HepG2 (cell line): ENCODE measurements around the gene SFMBT1. TPM values are rescaled to one million over a fixed set of nuclear protein-coding genes. Genes with fewer than 3 reads are reported as not detected.

ENCODE experiments used
- ATAC-seq: fragments of 200-7000 bp; cut with Tn5 transposase; 3 replicates; pipeline ENCODE4 v1.9.1; 2020; ENCODE audit warnings: mild to moderate bottlenecking, moderate library complexity
- BruUV-seq: library from RNA; stranded (reverse); fragments of 400-500 nt; replicated peaks from 2 replicates; lab custom pipeline; 2021; lab: Mats Ljungman, UMichigan
- CTCF ChIA-PET: fragments of 300-600 bp; formaldehyde crosslinking; extraction: SDS; loops from one replicate; lab custom pipeline; 2021; ENCODE audit warnings: low total read pairs, inconsistent platforms, low intra/inter-chr PET ratio; lab: Yijun Ruan, JAX
- POLR2A ChIA-PET: fragments of 350-600 bp; sonication (Branson Sonifier 250); formaldehyde crosslinking; loops from one replicate; lab custom pipeline; 2020; ENCODE audit warnings: antibody characterized with exemption, inconsistent platforms; lab: Yijun Ruan, JAX
- DNase-seq: peaks from one replicate; pipeline ENCODE4 v3.0.0-alpha.2; 2015; ENCODE audit warnings: low spot score
- FAIRE-seq: peaks from 3 replicates; lab custom pipeline; 2011; peaks lifted over from hg19 to GRCh38; lab: Jason Lieb, UNC
- H2AFZ ChIP-seq: one replicate; pipeline ENCODE4 v1.6.1; 2011; ENCODE audit warnings: low read length, inconsistent platforms
- H3K27ac ChIP-seq: fragments of 300-600 bp; 3 replicates; pipeline ENCODE4 v1.8.0; 2011; ENCODE audit warnings: mixed run types, mild to moderate bottlenecking, mixed read lengths, low read length, inconsistent platforms; ENCODE audit not compliant: insufficient read depth; ENCODE audit errors: extremely low read length
- H3K27me3 ChIP-seq, 2 experiments: fragments of 200-600 bp in 1 of 2; 2 replicates in 1 of 2; 3 replicates in 1 of 2; pipeline versions ENCODE4 v1.6.0 to v1.8.0; 2011; ENCODE audit warnings: low read length in 2 of 2, mild to moderate bottlenecking in 2 of 2, moderate library complexity in 2 of 2, inconsistent platforms in 1 of 2; ENCODE audit not compliant: insufficient read depth in 2 of 2, control insufficient read depth in 1 of 2
- H3K36me3 ChIP-seq, 2 experiments: fragments of 200-600 bp in 1 of 2; replicated peaks in 1 of 2; 2 replicates in 1 of 2; 3 replicates in 1 of 2; pipeline versions ENCODE4 v1.5.1 to v1.8.0; 2011; ENCODE audit warnings: low read length in 2 of 2, inconsistent platforms in 1 of 2; ENCODE audit not compliant: insufficient read depth in 2 of 2, control insufficient read depth in 1 of 2
- H3K4me1 ChIP-seq: 2 replicates; pipeline ENCODE4 v1.5.1; 2012; ENCODE audit warnings: low read length, inconsistent platforms; ENCODE audit not compliant: insufficient read depth
- H3K4me2 ChIP-seq: 2 replicates; pipeline ENCODE4 v1.6.0; 2011; ENCODE audit warnings: low read depth, low read length, inconsistent platforms
- H3K4me3 ChIP-seq, 3 experiments: fragments of 200-600 bp in 1 of 3; sonication (generic), shearing (Covaris generic) in 1 of 3; replicated peaks in 1 of 3; 2 replicates each; pipeline ENCODE4 v1.5.1; 2011 to 2016; ENCODE audit warnings: low read length in 3 of 3, inconsistent platforms in 2 of 3, low read depth in 2 of 3, mild to moderate bottlenecking in 2 of 3, control low read depth in 1 of 3, mixed read lengths in 1 of 3; ENCODE audit not compliant: insufficient read depth in 1 of 3
- H3K79me2 ChIP-seq: one replicate; pipeline ENCODE4 v1.6.1; 2011; ENCODE audit warnings: low read length, inconsistent platforms; ENCODE audit not compliant: insufficient read depth
- H3K9ac ChIP-seq: 2 replicates; pipeline ENCODE4 v1.6.0; 2011; ENCODE audit warnings: mild to moderate bottlenecking, low read depth, low read length, inconsistent platforms; ENCODE audit not compliant: insufficient read depth
- H3K9me3 ChIP-seq: 2 replicates; pipeline ENCODE4 v1.5.1; 2012; ENCODE audit warnings: mild to moderate bottlenecking, low read length
- H4K20me1 ChIP-seq: 2 replicates; pipeline ENCODE4 v1.6.0; 2011; ENCODE audit warnings: inconsistent platforms, mild to moderate bottlenecking, low read length, moderate library complexity; ENCODE audit not compliant: insufficient read depth
- ATF1 ChIP-seq: IDR thresholded peaks from 2 replicates; pipeline ENCODE4 v1.6.1; 2016; ENCODE audit warnings: mild to moderate bottlenecking, control low read depth
- CBX5 ChIP-seq: sonication (generic); formaldehyde crosslinking; IDR thresholded peaks from 2 replicates; pipeline ENCODE4 v1.4.0; 2020; ENCODE audit warnings: missing genetic modification reagents, borderline replicate concordance
- DNMT3B ChIP-seq: conservative IDR thresholded peaks from 2 replicates; pipeline ENCODE4 v1.6.1; 2016; ENCODE audit warnings: missing biosample characterization, control low read depth
- ELK4 ChIP-seq: sonication (generic); formaldehyde crosslinking; IDR thresholded peaks from 2 replicates; pipeline ENCODE4 v1.9.0; 2021; ENCODE audit warnings: missing genetic modification reagents, borderline replicate concordance
- FOXC1 ChIP-seq: sonication (generic); formaldehyde crosslinking; IDR thresholded peaks from 2 replicates; pipeline ENCODE4 v1.8.0; 2022; ENCODE audit warnings: mild to moderate bottlenecking, missing genetic modification reagents, borderline replicate concordance
- GTF2F1 ChIP-seq: fragments of 150-350 bp; IDR thresholded peaks from 2 replicates; pipeline ENCODE4 v1.6.1; 2014; ENCODE audit warnings: low read length
- GTF3A ChIP-seq: sonication (generic); formaldehyde crosslinking; conservative IDR thresholded peaks from 2 replicates; pipeline ENCODE4 v1.4.0; 2020; ENCODE audit warnings: mild to moderate bottlenecking, missing genetic modification reagents
- MEIS1 ChIP-seq: sonication (generic); formaldehyde crosslinking; IDR thresholded peaks from 2 replicates; pipeline ENCODE4 v1.9.0; 2021; ENCODE audit warnings: mild to moderate bottlenecking, missing genetic modification reagents, moderate library complexity, borderline replicate concordance
- NFIC ChIP-seq: IDR thresholded peaks from 2 replicates; pipeline ENCODE4 v1.6.1; 2012; ENCODE audit warnings: mild to moderate bottlenecking, low read length, inconsistent platforms
- RNF2 ChIP-seq: fragments of 450-650 bp; conservative IDR thresholded peaks from 2 replicates; pipeline ENCODE4 v1.6.1; 2016; ENCODE audit warnings: low read depth
- ZNF570 ChIP-seq: sonication (generic); formaldehyde crosslinking; IDR thresholded peaks from 2 replicates; pipeline ENCODE4 v1.4.0; 2020; ENCODE audit warnings: mild to moderate bottlenecking, missing genetic modification reagents, borderline replicate concordance
- WGBS: methylation state at CpG from one replicate; pipeline ENCODE4 v1.1.6; 2017; ENCODE audit warnings: low lambda C conversion rate; 5-methylcytosine and 5-hydroxymethylcytosine counted together
- in situ Hi-C: cut with HindIII; loops from 2 replicates; pipeline ENCODE4 v1.10.0; 2017; ENCODE audit warnings: low pct_unique_long_range_greater_than_20kb; ENCODE audit not compliant: extremely low pct_ligation_motif_present
- intact Hi-C: fragments of 100-400 bp; cut with micrococcal nuclease; formaldehyde crosslinking; loops from one replicate; pipeline ENCODE4 v1.10.0; 2022; ENCODE audit not compliant: unreplicated experiment
- polyA plus RNA-seq, 8 experiments: library from polyadenylated mRNA; depleted of rRNA in 3 of 8; stranded (reverse) in 7 of 8; unstranded in 1 of 8; fragments of >200 nt; fragmentation: Illumina TruSeq in 4 of 8; extraction: Trizol in 4 of 8; gene quantifications; 2 replicates each; pipeline versions ENCODE4 v1.2.1 to v1.2.3, GENCODE V29; 2011 to 2016; ENCODE audit warnings: low read depth in 4 of 8, missing spikeins in 1 of 8, mixed read lengths in 1 of 8; ENCODE audit not compliant: insufficient read depth in 1 of 8
- total RNA-seq, 5 experiments: library from RNA; depleted of rRNA; stranded (reverse); fragments of >200 nt; fragmentation: Illumina TruSeq; extraction: Trizol; gene quantifications; 2 replicates each; pipeline ENCODE4 v1.2.3, GENCODE V29; 2016; ENCODE audit warnings: low read depth in 1 of 5
- TF ChIP-seq, protein P1 (sequence below): sonication (generic); formaldehyde crosslinking; IDR thresholded peaks from 2 replicates; pipeline ENCODE4 v1.9.0; 2021; ENCODE audit warnings: missing genetic modification reagents, mild to moderate bottlenecking, borderline replicate concordance
- TF ChIP-seq, protein P2 (sequence below): sonication (generic); formaldehyde crosslinking; IDR thresholded peaks from 2 replicates; pipeline ENCODE4 v1.5.0; 2020; ENCODE audit warnings: mild to moderate bottlenecking, missing genetic modification reagents, borderline replicate concordance
- TF ChIP-seq, protein P3 (sequence below): conservative IDR thresholded peaks from 2 replicates; pipeline ENCODE4 v1.6.1; 2018; ENCODE audit warnings: missing genetic modification reagents
- TF ChIP-seq, protein P4 (sequence below): IDR thresholded peaks from 2 replicates; pipeline ENCODE4 v1.6.1; 2016; ENCODE audit warnings: missing compliant biosample characterization, missing genetic modification reagents, borderline replicate concordance

Gene SFMBT1
- total and polyA plus RNA-seq, 2 of the 13 experiments (the other 11 are each of a cell fraction or from before 2014, with no cell fraction given) = 3.8 to 12.8 TPM

DNA sequence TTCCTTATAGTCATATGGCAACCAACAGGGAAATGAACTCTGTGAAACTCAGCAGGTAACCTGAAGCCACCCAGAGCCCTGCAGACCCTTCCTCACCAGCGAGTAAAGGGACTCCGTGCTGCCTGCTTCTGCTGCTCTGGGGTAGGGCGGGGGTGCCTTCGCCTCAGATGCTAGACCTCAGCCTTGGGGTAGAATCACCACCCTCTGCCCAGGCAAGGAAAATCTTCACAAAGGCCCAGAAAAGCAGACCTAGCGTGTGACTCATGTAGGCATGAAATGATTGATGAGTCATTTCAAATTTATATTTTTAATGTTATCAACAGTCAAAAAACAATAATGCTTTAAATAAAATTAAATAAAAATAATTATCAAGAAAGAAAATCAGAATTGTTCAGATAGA lies 155.1 kb downstream of the SFMBT1 start (continued):
- TF ChIP-seq ZNF570 (CRISPR knock-in tag) (no peak), NFIC (no peak), GTF3A (no peak), GTF2F1 (no peak), RNF2 (no peak)

DNA sequence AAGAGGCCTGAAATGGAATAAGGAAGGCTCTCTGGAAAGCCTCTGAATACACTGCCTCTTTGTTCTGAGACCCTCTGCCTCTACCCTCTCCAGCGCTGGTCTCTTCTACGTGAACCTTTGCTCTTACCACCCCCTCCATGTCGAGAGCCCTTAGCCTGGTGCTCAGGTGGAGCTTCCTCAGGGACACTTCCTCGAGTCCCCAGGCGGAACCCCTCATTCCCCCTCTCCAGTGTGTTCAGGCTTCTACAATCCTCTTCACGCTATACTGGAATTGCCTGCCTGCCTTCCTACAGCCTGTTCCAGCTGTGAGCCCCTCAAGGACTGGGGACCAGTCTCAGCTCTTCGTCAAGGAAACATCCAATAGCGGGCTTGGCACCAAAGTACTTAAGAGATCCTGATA lies 156.0 kb downstream of the SFMBT1 start:
- DNase-seq = no peak
- Histone ChIP-seq H3K27me3 (no peaks in the 10 kb centered on the region), H3K9ac (no peak overlapping the region), H3K79me2 (peaks cover 10% of the 10 kb centered on the region), H3K27ac (no peak overlapping the region), H3K4me1 (peaks cover 40% of the 10 kb centered on the region), H3K4me2 (no peak overlapping the region), H2AFZ (no peak overlapping the region), H3K36me3 (no peaks in the 10 kb centered on the region; a peak in 1 of 5 replicates), H3K4me3 (no peak overlapping the region), H3K9me3 (no peaks in the 10 kb centered on the region), H4K20me1 (no peaks in the 10 kb centered on the region)
- 91% methylated on average over 8 of the region's 8 CpGs for WGBS
- ATAC-seq = no peak
- FAIRE-seq = no peak
- no TSS peak for BruUV-seq
- ChIA-PET CTCF (no interaction called here), POLR2A (no interaction called here)
- intact Hi-C loops = loop anchor here (5.0 kb wide), 1 partner anchor 38 kb away; no protein-coding TSS in a partner anchor
- in situ Hi-C loops = no loop called here
- no peak for TF ChIP-seq DNMT3B (CRISPR knock-in tag)
- no peak for TF ChIP-seq CBX5
- TF ChIP-seq, protein P1, sequence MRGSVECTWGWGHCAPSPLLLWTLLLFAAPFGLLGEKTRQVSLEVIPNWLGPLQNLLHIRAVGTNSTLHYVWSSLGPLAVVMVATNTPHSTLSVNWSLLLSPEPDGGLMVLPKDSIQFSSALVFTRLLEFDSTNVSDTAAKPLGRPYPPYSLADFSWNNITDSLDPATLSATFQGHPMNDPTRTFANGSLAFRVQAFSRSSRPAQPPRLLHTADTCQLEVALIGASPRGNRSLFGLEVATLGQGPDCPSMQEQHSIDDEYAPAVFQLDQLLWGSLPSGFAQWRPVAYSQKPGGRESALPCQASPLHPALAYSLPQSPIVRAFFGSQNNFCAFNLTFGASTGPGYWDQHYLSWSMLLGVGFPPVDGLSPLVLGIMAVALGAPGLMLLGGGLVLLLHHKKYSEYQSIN (CRISPR knock-in tag) = no peak
- TF ChIP-seq, protein P2, sequence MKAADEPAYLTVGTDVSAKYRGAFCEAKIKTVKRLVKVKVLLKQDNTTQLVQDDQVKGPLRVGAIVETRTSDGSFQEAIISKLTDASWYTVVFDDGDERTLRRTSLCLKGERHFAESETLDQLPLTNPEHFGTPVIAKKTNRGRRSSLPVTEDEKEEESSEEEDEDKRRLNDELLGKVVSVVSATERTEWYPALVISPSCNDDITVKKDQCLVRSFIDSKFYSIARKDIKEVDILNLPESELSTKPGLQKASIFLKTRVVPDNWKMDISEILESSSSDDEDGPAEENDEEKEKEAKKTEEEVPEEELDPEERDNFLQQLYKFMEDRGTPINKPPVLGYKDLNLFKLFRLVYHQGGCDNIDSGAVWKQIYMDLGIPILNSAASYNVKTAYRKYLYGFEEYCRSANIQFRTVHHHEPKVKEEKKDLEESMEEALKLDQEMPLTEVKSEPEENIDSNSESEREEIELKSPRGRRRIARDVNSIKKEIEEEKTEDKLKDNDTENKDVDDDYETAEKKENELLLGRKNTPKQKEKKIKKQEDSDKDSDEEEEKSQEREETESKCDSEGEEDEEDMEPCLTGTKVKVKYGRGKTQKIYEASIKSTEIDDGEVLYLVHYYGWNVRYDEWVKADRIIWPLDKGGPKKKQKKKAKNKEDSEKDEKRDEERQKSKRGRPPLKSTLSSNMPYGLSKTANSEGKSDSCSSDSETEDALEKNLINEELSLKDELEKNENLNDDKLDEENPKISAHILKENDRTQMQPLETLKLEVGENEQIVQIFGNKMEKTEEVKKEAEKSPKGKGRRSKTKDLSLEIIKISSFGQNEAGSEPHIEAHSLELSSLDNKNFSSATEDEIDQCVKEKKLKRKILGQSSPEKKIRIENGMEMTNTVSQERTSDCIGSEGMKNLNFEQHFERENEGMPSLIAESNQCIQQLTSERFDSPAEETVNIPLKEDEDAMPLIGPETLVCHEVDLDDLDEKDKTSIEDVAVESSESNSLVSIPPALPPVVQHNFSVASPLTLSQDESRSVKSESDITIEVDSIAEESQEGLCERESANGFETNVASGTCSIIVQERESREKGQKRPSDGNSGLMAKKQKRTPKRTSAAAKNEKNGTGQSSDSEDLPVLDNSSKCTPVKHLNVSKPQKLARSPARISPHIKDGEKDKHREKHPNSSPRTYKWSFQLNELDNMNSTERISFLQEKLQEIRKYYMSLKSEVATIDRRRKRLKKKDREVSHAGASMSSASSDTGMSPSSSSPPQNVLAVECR (CRISPR knock-in tag) = no peak
- TF ChIP-seq, protein P3, sequence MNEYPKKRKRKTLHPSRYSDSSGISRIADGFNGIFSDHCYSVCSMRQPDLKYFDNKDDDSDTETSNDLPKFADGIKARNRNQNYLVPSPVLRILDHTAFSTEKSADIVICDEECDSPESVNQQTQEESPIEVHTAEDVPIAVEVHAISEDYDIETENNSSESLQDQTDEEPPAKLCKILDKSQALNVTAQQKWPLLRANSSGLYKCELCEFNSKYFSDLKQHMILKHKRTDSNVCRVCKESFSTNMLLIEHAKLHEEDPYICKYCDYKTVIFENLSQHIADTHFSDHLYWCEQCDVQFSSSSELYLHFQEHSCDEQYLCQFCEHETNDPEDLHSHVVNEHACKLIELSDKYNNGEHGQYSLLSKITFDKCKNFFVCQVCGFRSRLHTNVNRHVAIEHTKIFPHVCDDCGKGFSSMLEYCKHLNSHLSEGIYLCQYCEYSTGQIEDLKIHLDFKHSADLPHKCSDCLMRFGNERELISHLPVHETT = no peak
- TF ChIP-seq ATF1 (CRISPR knock-in tag) = no peak
- TF ChIP-seq MEIS1 (CRISPR knock-in tag) = no peak
- TF ChIP-seq ELK4 (CRISPR knock-in tag) = no peak
- TF ChIP-seq, protein P4, sequence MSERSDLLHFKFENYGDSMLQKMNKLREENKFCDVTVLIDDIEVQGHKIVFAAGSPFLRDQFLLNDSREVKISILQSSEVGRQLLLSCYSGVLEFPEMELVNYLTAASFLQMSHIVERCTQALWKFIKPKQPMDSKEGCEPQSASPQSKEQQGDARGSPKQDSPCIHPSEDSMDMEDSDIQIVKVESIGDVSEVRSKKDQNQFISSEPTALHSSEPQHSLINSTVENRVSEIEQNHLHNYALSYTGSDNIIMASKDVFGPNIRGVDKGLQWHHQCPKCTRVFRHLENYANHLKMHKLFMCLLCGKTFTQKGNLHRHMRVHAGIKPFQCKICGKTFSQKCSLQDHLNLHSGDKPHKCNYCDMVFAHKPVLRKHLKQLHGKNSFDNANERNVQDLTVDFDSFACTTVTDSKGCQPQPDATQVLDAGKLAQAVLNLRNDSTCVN (CRISPR knock-in tag) = no peak
- no peak for TF ChIP-seq FOXC1 (CRISPR knock-in tag)
